H1 (cell line): ENCODE measurements around the gene RASSF5. TPM values are rescaled to one million over a fixed set of nuclear protein-coding genes. Genes with fewer than 3 reads are reported as not detected.

Source experiments
- EP300 ChIP-seq, 2 experiments: IDR thresholded peaks; 1 replicate in 1 of 2; 2 replicates in 1 of 2; pipeline ENCODE4 v1.6.1; 2011 to 2012; ENCODE audit warnings: low read depth in 2 of 2, low read length in 2 of 2, mild to moderate bottlenecking in 2 of 2, borderline replicate concordance in 1 of 2, inconsistent platforms in 1 of 2, moderate library complexity in 1 of 2
- GABPA ChIP-seq: IDR thresholded peaks from 2 replicates; pipeline ENCODE4 v1.6.1; 2011; ENCODE audit warnings: mild to moderate bottlenecking, low read length, moderate library complexity, borderline replicate concordance; ENCODE audit not compliant: insufficient read depth
- HDAC2 ChIP-seq, 2 experiments: fragments of 300-600 bp in 1 of 2; sonication (generic) in 1 of 2; IDR thresholded peaks; 2 replicates each; pipeline ENCODE4 v1.6.1; 2011 to 2012; ENCODE audit warnings: low read depth in 2 of 2, low read length in 2 of 2, mild to moderate bottlenecking in 2 of 2, moderate library complexity in 2 of 2, borderline replicate concordance in 1 of 2, inconsistent platforms in 1 of 2
- KDM4A ChIP-seq: IDR thresholded peaks from one replicate; pipeline ENCODE4 v1.7.1; 2012; ENCODE audit warnings: low read depth, mild to moderate bottlenecking, moderate library complexity, low read length, inconsistent platforms; ENCODE audit not compliant: severe bottlenecking
- PHF8 ChIP-seq: fragments of 200-600 bp; sonication (generic); conservative IDR thresholded peaks from 2 replicates; pipeline ENCODE4 v1.7.1; 2012; ENCODE audit warnings: low read depth, mild to moderate bottlenecking, inconsistent platforms, low read length, moderate library complexity
- SUZ12 ChIP-seq: fragments of 200-600 bp; sonication (generic); IDR thresholded peaks from 2 replicates; pipeline ENCODE4 v1.6.1; 2012; ENCODE audit warnings: mild to moderate bottlenecking, inconsistent platforms, low read length, moderate library complexity, mixed read lengths
- TAF1 ChIP-seq: IDR thresholded peaks from 2 replicates; pipeline ENCODE4 v1.6.1; 2011; ENCODE audit warnings: mild to moderate bottlenecking, low read depth, low read length
- polyA plus RNA-seq, 7 experiments: library from polyadenylated mRNA; depleted of rRNA in 3 of 7; stranded (reverse) in 5 of 7; unstranded in 2 of 7; fragments of >200 nt in 5 of 7; fragments of 200-250 nt in 2 of 7; gene quantifications; 1 replicate in 5 of 7; 2 replicates in 1 of 7; 4 replicates in 1 of 7; pipeline versions ENCODE4 v1.2.1 to v1.2.3, GENCODE V29; 2011 to 2013; ENCODE audit warnings: missing spikeins in 2 of 7, mixed read lengths in 2 of 7
- total RNA-seq: library from RNA; stranded (reverse); fragmentation: NEBNext Ultra II Directional; extraction: Animal tissue kit (Norgen Biotek cat#: 25700); gene quantifications from 2 replicates; pipeline ENCODE4 v1.2.1, GENCODE V29; 2021
- TF ChIP-seq, protein P1 (sequence below): fragments of 300-600 bp; sonication (generic); IDR thresholded peaks from 2 replicates; pipeline ENCODE4 v1.7.1; 2012; ENCODE audit warnings: low read length, moderate library complexity, mild to moderate bottlenecking, inconsistent platforms; ENCODE audit not compliant: insufficient replicate concordance

The RASSF5 gene
- total and polyA plus RNA-seq, 2 of the 8 experiments (the other 6 are each of a cell fraction or from before 2014, with no cell fraction given), result 0.82 to 1.8 TPM

DNA sequence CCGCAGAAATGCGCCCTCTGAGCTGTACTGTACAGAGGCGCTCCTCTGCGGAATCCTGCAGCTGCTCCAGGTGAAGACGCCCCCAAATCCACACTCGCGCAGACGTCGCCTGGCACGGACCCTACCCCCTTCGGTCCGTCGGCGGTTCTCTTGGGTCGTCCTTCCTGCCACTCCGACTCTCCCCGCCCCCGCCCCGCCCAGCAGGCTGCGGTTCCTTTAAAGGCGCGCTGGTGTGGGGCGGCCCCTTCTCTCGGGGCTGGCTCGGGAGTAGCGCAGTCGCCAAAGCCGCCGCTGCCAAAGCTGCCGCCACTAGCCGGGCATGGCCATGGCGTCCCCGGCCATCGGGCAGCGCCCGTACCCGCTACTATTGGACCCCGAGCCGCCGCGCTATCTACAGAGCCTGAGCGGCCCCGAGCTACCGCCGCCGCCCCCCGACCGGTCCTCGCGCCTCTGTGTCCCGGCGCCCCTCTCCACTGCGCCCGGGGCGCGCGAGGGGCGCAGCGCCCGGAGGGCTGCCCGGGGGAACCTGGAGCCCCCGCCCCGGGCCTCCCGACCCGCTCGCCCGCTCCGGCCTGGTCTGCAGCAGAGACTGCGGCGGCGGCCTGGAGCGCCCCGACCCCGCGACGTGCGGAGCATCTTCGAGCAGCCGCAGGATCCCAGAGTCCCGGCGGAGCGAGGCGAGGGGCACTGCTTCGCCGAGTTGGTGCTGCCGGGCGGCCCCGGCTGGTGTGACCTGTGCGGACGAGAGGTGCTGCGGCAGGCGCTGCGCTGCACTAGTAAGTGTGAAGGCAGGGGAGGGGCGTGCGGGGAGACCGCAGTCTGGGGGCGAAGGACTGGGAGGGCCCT, at the start of gene RASSF5 (continued):
- TF ChIP-seq, protein P1, sequence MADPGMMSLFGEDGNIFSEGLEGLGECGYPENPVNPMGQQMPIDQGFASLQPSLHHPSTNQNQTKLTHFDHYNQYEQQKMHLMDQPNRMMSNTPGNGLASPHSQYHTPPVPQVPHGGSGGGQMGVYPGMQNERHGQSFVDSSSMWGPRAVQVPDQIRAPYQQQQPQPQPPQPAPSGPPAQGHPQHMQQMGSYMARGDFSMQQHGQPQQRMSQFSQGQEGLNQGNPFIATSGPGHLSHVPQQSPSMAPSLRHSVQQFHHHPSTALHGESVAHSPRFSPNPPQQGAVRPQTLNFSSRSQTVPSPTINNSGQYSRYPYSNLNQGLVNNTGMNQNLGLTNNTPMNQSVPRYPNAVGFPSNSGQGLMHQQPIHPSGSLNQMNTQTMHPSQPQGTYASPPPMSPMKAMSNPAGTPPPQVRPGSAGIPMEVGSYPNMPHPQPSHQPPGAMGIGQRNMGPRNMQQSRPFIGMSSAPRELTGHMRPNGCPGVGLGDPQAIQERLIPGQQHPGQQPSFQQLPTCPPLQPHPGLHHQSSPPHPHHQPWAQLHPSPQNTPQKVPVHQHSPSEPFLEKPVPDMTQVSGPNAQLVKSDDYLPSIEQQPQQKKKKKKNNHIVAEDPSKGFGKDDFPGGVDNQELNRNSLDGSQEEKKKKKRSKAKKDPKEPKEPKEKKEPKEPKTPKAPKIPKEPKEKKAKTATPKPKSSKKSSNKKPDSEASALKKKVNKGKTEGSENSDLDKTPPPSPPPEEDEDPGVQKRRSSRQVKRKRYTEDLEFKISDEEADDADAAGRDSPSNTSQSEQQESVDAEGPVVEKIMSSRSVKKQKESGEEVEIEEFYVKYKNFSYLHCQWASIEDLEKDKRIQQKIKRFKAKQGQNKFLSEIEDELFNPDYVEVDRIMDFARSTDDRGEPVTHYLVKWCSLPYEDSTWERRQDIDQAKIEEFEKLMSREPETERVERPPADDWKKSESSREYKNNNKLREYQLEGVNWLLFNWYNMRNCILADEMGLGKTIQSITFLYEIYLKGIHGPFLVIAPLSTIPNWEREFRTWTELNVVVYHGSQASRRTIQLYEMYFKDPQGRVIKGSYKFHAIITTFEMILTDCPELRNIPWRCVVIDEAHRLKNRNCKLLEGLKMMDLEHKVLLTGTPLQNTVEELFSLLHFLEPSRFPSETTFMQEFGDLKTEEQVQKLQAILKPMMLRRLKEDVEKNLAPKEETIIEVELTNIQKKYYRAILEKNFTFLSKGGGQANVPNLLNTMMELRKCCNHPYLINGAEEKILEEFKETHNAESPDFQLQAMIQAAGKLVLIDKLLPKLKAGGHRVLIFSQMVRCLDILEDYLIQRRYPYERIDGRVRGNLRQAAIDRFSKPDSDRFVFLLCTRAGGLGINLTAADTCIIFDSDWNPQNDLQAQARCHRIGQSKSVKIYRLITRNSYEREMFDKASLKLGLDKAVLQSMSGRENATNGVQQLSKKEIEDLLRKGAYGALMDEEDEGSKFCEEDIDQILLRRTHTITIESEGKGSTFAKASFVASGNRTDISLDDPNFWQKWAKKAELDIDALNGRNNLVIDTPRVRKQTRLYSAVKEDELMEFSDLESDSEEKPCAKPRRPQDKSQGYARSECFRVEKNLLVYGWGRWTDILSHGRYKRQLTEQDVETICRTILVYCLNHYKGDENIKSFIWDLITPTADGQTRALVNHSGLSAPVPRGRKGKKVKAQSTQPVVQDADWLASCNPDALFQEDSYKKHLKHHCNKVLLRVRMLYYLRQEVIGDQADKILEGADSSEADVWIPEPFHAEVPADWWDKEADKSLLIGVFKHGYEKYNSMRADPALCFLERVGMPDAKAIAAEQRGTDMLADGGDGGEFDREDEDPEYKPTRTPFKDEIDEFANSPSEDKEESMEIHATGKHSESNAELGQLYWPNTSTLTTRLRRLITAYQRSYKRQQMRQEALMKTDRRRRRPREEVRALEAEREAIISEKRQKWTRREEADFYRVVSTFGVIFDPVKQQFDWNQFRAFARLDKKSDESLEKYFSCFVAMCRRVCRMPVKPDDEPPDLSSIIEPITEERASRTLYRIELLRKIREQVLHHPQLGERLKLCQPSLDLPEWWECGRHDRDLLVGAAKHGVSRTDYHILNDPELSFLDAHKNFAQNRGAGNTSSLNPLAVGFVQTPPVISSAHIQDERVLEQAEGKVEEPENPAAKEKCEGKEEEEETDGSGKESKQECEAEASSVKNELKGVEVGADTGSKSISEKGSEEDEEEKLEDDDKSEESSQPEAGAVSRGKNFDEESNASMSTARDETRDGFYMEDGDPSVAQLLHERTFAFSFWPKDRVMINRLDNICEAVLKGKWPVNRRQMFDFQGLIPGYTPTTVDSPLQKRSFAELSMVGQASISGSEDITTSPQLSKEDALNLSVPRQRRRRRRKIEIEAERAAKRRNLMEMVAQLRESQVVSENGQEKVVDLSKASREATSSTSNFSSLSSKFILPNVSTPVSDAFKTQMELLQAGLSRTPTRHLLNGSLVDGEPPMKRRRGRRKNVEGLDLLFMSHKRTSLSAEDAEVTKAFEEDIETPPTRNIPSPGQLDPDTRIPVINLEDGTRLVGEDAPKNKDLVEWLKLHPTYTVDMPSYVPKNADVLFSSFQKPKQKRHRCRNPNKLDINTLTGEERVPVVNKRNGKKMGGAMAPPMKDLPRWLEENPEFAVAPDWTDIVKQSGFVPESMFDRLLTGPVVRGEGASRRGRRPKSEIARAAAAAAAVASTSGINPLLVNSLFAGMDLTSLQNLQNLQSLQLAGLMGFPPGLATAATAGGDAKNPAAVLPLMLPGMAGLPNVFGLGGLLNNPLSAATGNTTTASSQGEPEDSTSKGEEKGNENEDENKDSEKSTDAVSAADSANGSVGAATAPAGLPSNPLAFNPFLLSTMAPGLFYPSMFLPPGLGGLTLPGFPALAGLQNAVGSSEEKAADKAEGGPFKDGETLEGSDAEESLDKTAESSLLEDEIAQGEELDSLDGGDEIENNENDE, result no peak
- TF ChIP-seq TAF1 (peak; percentile 72), PHF8 (peak; percentile 76; the same call in 1 of the 2 replicates), GABPA (0 out of 2 replicates have a peak, but pooled peaks have one; percentile 37), KDM4A (peak; percentile 94), HDAC2 (IDR thresholded peaks at IDR 0.05; ENCODE audit: borderline replicate concordance in 1 of 2, low read depth in 2 of 2, low read length in 2 of 2) (no peak), SUZ12 (no peak; the same call in 1 of the 2 replicates), EP300 (IDR thresholded peaks at IDR 0.05; ENCODE audit: borderline replicate concordance in 1 of 2, low read depth in 2 of 2, low read length in 2 of 2) (no peak)
